HCT116 (cell line): Measurements from ENCODE around the gene CCR2.

Source experiments
- CEBPB ChIP-seq: IDR thresholded peaks from 2 replicates; pipeline ENCODE4 v1.6.1; 2012; ENCODE audit warnings: low read depth
- EZH2 ChIP-seq: fragments of 200-600 bp; sonication (generic); IDR thresholded peaks from 2 replicates; pipeline ENCODE4 v1.6.1; 2017; ENCODE audit warnings: antibody characterized with exemption, mixed run types
- POLR2A ChIP-seq: IDR thresholded peaks from 2 replicates; pipeline ENCODE4 v1.7.0; 2011; ENCODE audit warnings: borderline replicate concordance; ENCODE audit not compliant: insufficient read depth, insufficient read length; ENCODE audit errors: extremely low read depth
- YY1 ChIP-seq: IDR thresholded peaks from 2 replicates; pipeline ENCODE4 v1.6.1; 2011; ENCODE audit warnings: low read length, low read depth, moderate library complexity, mild to moderate bottlenecking; ENCODE audit not compliant: insufficient replicate concordance; ENCODE audit errors: extremely low read depth
- TF ChIP-seq, protein P1 (sequence below), 3 experiments: fragments of 200-600 bp in 1 of 3; sonication (generic) in 1 of 3; IDR thresholded peaks in 2 of 3; conservative IDR thresholded peaks in 1 of 3; 2 replicates each; pipeline ENCODE4 v1.5.1; 2012 to 2017; ENCODE audit warnings: low read depth in 2 of 3, low read length in 2 of 3, antibody characterized with exemption in 1 of 3, borderline replicate concordance in 1 of 3, control low read depth in 1 of 3, mild to moderate bottlenecking in 1 of 3, mixed read lengths in 1 of 3, mixed run types in 1 of 3, moderate library complexity in 1 of 3; ENCODE audit not compliant: insufficient read depth in 1 of 3
- TF ChIP-seq, protein P2 (sequence below): IDR thresholded peaks from 2 replicates; pipeline ENCODE4 v1.6.1; 2011; ENCODE audit warnings: mild to moderate bottlenecking, low read length, moderate library complexity; ENCODE audit not compliant: insufficient replicate concordance; ENCODE audit errors: extremely low read depth

DNA sequence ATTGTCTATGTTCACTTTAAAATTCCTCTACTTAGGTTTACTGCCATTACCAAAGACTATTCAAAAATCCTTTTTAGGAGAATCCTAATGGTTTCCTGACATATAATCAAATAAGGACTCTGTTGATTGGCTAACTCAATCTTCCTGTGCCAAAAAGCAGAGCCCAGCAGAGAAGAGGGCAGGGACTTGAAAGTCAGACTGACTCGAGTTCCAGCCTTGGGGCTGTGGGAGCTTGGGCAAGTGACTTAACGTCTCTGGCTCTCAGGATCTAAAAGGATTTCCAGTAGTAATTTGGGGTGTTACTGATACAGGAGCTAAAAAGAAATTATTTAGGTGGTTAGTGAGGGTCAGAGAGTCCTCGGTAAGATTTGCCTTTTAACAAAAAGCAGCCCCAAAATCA, 27.7 kb downstream of the CCR2 start:
- TF ChIP-seq, protein P1, sequence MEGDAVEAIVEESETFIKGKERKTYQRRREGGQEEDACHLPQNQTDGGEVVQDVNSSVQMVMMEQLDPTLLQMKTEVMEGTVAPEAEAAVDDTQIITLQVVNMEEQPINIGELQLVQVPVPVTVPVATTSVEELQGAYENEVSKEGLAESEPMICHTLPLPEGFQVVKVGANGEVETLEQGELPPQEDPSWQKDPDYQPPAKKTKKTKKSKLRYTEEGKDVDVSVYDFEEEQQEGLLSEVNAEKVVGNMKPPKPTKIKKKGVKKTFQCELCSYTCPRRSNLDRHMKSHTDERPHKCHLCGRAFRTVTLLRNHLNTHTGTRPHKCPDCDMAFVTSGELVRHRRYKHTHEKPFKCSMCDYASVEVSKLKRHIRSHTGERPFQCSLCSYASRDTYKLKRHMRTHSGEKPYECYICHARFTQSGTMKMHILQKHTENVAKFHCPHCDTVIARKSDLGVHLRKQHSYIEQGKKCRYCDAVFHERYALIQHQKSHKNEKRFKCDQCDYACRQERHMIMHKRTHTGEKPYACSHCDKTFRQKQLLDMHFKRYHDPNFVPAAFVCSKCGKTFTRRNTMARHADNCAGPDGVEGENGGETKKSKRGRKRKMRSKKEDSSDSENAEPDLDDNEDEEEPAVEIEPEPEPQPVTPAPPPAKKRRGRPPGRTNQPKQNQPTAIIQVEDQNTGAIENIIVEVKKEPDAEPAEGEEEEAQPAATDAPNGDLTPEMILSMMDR (IDR thresholded peaks at IDR 0.05 in 2 of 3, conservative IDR thresholded peaks at IDR 0.05 in 1 of 3; ENCODE audit: borderline replicate concordance in 1 of 3, insufficient read depth in 1 of 3, low read depth in 2 of 3, low read length in 2 of 3), result no peak
- TF ChIP-seq, protein P2, sequence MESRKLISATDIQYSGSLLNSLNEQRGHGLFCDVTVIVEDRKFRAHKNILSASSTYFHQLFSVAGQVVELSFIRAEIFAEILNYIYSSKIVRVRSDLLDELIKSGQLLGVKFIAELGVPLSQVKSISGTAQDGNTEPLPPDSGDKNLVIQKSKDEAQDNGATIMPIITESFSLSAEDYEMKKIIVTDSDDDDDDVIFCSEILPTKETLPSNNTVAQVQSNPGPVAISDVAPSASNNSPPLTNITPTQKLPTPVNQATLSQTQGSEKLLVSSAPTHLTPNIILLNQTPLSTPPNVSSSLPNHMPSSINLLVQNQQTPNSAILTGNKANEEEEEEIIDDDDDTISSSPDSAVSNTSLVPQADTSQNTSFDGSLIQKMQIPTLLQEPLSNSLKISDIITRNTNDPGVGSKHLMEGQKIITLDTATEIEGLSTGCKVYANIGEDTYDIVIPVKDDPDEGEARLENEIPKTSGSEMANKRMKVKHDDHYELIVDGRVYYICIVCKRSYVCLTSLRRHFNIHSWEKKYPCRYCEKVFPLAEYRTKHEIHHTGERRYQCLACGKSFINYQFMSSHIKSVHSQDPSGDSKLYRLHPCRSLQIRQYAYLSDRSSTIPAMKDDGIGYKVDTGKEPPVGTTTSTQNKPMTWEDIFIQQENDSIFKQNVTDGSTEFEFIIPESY, result no peak
- TF ChIP-seq EZH2 (no peak), CEBPB (no peak), YY1 (no peak), POLR2A (no peak)
